Spleen (tissue), 11 donors: ENCODE measurements around the gene DGKG. TPM values are rescaled to one million over a fixed set of nuclear protein-coding genes. Genes with fewer than 3 reads are reported as not detected.

Source experiments
- DNase-seq: peaks from one replicate; pipeline ENCODE4 v3.0.0-alpha.2; 2020
- H3K27ac ChIP-seq, 8 donors: fragments of 200-600 bp; sonication (generic) in 7 of 8; 1 replicate in 4 of 8; 2 replicates in 4 of 8; pipeline versions ENCODE4 v1.5.0 to v1.8.0; 2016 to 2021; ENCODE audit warnings: inconsistent platforms in 4 of 8, mild to moderate bottlenecking in 4 of 8, moderate library complexity in 1 of 8
- H3K27me3 ChIP-seq, 7 donors: fragments of 200-600 bp; sonication (generic) in 6 of 7; replicated peaks in 1 of 7; 1 replicate in 4 of 7; 2 replicates in 3 of 7; pipeline versions ENCODE4 v1.5.0 to v1.8.0; 2016 to 2021; ENCODE audit warnings: inconsistent platforms in 3 of 7, mild to moderate bottlenecking in 1 of 7
- H3K36me3 ChIP-seq, 6 donors: fragments of 200-600 bp; sonication (generic) in 5 of 6; 1 replicate in 4 of 6; 2 replicates in 2 of 6; pipeline versions ENCODE4 v1.5.0 to v1.8.0; 2016 to 2021; ENCODE audit warnings: inconsistent platforms in 2 of 6
- H3K4me1 ChIP-seq, 6 donors: fragments of 200-600 bp; sonication (generic) in 5 of 6; 1 replicate in 3 of 6; 2 replicates in 3 of 6; pipeline versions ENCODE4 v1.5.0 to v1.8.0; 2016 to 2021; ENCODE audit warnings: inconsistent platforms in 3 of 6
- H3K4me3 ChIP-seq, 8 donors: fragments of 200-600 bp; sonication (generic) in 7 of 8; 1 replicate in 4 of 8; 2 replicates in 4 of 8; pipeline versions ENCODE4 v1.5.0 to v1.8.0; 2016 to 2021; ENCODE audit warnings: inconsistent platforms in 4 of 8, mild to moderate bottlenecking in 4 of 8, moderate library complexity in 2 of 8
- H3K9me3 ChIP-seq, 8 donors: fragments of 200-600 bp; sonication (generic) in 7 of 8; 1 replicate in 4 of 8; 2 replicates in 4 of 8; pipeline versions ENCODE4 v1.5.0 to v1.8.0; 2016 to 2021; ENCODE audit warnings: inconsistent platforms in 4 of 8
- POLR2A ChIP-seq, 3 donors: fragments of 450-650 bp; IDR thresholded peaks; one replicate each; pipeline ENCODE4 v1.5.1; 2017; ENCODE audit warnings: antibody characterized with exemption in 3 of 3, mild to moderate bottlenecking in 1 of 3
- POLR2AphosphoS5 ChIP-seq, 3 donors: sonication (generic); formaldehyde crosslinking; IDR thresholded peaks; one replicate each; pipeline ENCODE4 v1.5.1; 2017; ENCODE audit warnings: antibody characterized with exemption in 3 of 3
- WGBS, 5 donors: extraction: QIAGEN DNeasy Blood & Tissue Kit in 3 of 5; methylation state at CpG; one replicate each; pipeline versions ENCODE4 v1.1.5 to v1.1.7; 2013 to 2018; 5-methylcytosine and 5-hydroxymethylcytosine counted together
- intact Hi-C: fragments of 100-400 bp; cut with DNase I; formaldehyde crosslinking; loops from one replicate; pipeline ENCODE4 v1.15.0; 2023; ENCODE audit warnings: low total_unique reads
- polyA plus RNA-seq, 3 donors: library from polyadenylated mRNA; stranded (reverse); fragments of 200-250 nt; gene quantifications; one replicate each; pipeline ENCODE4 v1.2.1, GENCODE V29; 2013
- total RNA-seq, 7 donors: library from RNA; depleted of rRNA in 3 of 7; stranded (reverse); fragments of >200 nt in 3 of 7; fragmentation: NEBNext Ultra II Directional in 4 of 7; extraction: Animal tissue kit (Norgen Biotek cat#: 25700) in 4 of 7; gene quantifications; one replicate each; pipeline versions ENCODE4 v1.1.0 to v1.2.1, GENCODE V29; 2016 to 2021
- TF ChIP-seq, protein P1 (sequence below), 11 experiments: fragments of 200-600 bp in 7 of 11; fragments of 450-650 bp in 4 of 11; sonication (generic) in 4 of 11; IDR thresholded peaks in 8 of 11; conservative IDR thresholded peaks in 3 of 11; 1 replicate in 7 of 11; 2 replicates in 4 of 11; pipeline versions ENCODE4 v1.4.0 to v1.8.0; 2016 to 2021; ENCODE audit warnings: antibody characterized with exemption in 11 of 11, inconsistent platforms in 4 of 11, mild to moderate bottlenecking in 1 of 11
- donor health status: healthy with polysubstance abuse.
- donor health status: DM: no; HTN: no; CAD: no; lungs with moderate emphysema.
- donor health status: DM: no; HTN: no; CAD: no.
- donor health status: Bipolar disorder and iron deficiency.
- donor health status: healthy.
- donor health status: DM: no; HTN: no; CAD: no.
- donor health status: DM: yes; HTN: yes; CAD: no.

Gene DGKG
- total and polyA plus RNA-seq, 10 donors = 0.22 to 7.7 (median 5.4) TPM

- no peaks in the 10 kb centered on the region for H3K27me3 ChIP-seq
- peaks cover 0 to 53% (median 0%) of the 10 kb centered on the region in 6 donors for H3K36me3 ChIP-seq
- peaks cover 0 to 21% (median 10%) of the 10 kb centered on the region in 6 donors for H3K4me1 ChIP-seq
- no peak for DNase-seq
- intact Hi-C loops = no loop called here
- no peaks in the 10 kb centered on the region for H3K9me3 ChIP-seq
- H3K4me3 ChIP-seq = no peak overlapping the region
- H3K27ac ChIP-seq = no peak overlapping the region
- no peak for TF ChIP-seq POLR2A (IDR thresholded peaks at IDR 0.05)
- no peak for TF ChIP-seq POLR2AphosphoS5 (IDR thresholded peaks at IDR 0.05)
- TF ChIP-seq, protein P1, sequence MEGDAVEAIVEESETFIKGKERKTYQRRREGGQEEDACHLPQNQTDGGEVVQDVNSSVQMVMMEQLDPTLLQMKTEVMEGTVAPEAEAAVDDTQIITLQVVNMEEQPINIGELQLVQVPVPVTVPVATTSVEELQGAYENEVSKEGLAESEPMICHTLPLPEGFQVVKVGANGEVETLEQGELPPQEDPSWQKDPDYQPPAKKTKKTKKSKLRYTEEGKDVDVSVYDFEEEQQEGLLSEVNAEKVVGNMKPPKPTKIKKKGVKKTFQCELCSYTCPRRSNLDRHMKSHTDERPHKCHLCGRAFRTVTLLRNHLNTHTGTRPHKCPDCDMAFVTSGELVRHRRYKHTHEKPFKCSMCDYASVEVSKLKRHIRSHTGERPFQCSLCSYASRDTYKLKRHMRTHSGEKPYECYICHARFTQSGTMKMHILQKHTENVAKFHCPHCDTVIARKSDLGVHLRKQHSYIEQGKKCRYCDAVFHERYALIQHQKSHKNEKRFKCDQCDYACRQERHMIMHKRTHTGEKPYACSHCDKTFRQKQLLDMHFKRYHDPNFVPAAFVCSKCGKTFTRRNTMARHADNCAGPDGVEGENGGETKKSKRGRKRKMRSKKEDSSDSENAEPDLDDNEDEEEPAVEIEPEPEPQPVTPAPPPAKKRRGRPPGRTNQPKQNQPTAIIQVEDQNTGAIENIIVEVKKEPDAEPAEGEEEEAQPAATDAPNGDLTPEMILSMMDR (IDR thresholded peaks at IDR 0.05 in 8 of 11, conservative IDR thresholded peaks at IDR 0.05 in 3 of 11) = no peak
- WGBS, 5 donors = 80 to 93% (median 86%) methylated on average over 3 to 4 of the region's 4 CpGs
Measured at GRCh38 chr3:186260726-186261125, 101.3 kb downstream of the DGKG start.

DNA sequence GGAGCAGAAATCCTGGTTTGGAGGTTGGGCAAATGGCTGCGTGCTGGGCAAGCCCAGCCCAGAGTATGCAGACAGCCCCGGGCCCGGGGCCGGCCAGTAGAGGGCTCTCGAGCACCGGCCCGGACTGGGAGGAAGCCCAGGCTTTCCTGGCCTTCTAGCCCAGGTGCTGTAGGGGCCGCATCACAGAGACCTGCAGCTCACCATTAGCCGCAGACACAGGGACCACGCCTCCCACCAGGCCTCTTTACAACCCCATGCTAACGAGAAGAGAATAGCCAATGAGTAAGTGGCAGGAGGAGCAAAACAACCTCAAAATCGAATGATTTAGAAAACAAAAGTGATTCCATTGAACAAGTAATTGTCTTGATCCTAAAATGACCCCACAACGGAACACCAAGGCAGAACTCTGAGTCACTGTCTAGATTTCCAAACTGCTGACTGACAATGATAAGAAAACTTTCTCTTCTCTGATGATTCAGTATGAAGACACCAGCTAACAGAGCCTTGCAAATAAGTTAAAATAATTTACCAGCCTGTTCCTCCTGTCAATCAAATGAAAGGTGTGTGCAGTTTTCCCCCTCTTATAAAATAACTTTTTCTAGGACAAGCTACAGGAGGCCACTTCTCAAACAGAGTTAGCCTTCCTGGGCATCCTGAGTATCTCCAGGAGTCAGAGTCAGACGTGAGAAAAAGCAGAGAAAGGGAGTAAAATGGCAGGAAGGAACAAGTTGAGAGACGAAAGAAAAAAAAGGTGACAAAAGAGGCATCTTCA lies 102.2 kb downstream of the DGKG start:
- Histone ChIP-seq H3K9me3 (no peaks in the 10 kb centered on the region), H3K36me3 (peaks cover 0 to 47% (median 0%) of the 10 kb centered on the region in 6 donors), H3K4me1 (peaks cover 5 to 30% (median 14%) of the 10 kb centered on the region in 6 donors), H3K4me3 (peak overlapping the region in 1 of 8 donors; percentile 17), H3K27me3 (no peaks in the 10 kb centered on the region), H3K27ac (no peak overlapping the region)
- TF ChIP-seq, protein P1 (IDR thresholded peaks at IDR 0.05 in 8 of 11, conservative IDR thresholded peaks at IDR 0.05 in 3 of 11) = peak; percentile 58 to 90 (median 73)
- TF ChIP-seq POLR2AphosphoS5 (IDR thresholded peaks at IDR 0.05) = peak in 1 of 3 donors; percentile 36
- no peak for TF ChIP-seq POLR2A (IDR thresholded peaks at IDR 0.05)
- WGBS, 5 donors = 20 to 22% (median 21%) methylated on average over 15 of the region's 15 CpGs
- intact Hi-C loops = loop anchor here (2.0 kb wide), 1 partner anchor 281 kb away; no protein-coding TSS in a partner anchor
- peak; percentile 93 for DNase-seq

- no peaks in the 10 kb centered on the region for H3K27me3 ChIP-seq
- no peaks in the 10 kb centered on the region for H3K9me3 ChIP-seq
- no peak overlapping the region for H3K4me3 ChIP-seq
- intact Hi-C loops = loop anchor here (2.0 kb wide), 1 partner anchor 282 kb away; no protein-coding TSS in a partner anchor
- no peak overlapping the region for H3K27ac ChIP-seq
- peaks cover 5 to 39% (median 22%) of the 10 kb centered on the region in 6 donors for H3K4me1 ChIP-seq
- peaks cover 0 to 42% (median 0%) of the 10 kb centered on the region in 6 donors for H3K36me3 ChIP-seq
- TF ChIP-seq, protein P1 (IDR thresholded peaks at IDR 0.05 in 8 of 11, conservative IDR thresholded peaks at IDR 0.05 in 3 of 11) = no peak
- TF ChIP-seq POLR2A (IDR thresholded peaks at IDR 0.05) (no peak), POLR2AphosphoS5 (IDR thresholded peaks at IDR 0.05) (no peak)
- no peak for DNase-seq
- WGBS, 5 donors = 69 to 77% (median 71%) methylated on average over 12 of the region's 12 CpGs
Measured at GRCh38 chr3:186258968-186259367, 103.1 kb downstream of the DGKG start.

DNA sequence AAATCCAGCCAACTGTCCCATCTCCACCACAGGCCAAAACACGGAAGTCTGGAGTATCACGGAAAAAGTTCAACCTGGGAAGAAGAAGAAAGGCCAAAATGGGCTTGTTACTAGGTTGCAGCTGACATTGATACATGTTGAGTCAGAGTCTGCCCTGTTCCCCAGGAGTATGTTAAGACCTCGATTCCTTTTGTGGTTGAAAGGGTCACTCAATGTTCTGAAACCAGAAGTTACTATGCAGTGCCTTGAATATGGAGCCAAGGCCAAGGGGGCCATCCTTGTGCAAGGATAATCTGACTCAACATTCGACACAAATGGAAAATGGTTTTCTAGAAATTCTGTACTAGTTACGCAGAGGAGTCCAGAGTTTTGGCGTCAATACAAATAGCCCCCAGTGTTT lies 104.2 kb downstream of the DGKG start:
- Histone ChIP-seq H3K36me3 (peaks cover 0 to 47% (median 0%) of the 10 kb centered on the region in 6 donors), H3K9me3 (no peaks in the 10 kb centered on the region), H3K27ac (no peak overlapping the region), H3K4me3 (no peak overlapping the region), H3K27me3 (no peaks in the 10 kb centered on the region), H3K4me1 (peaks cover 5 to 42% (median 25%) of the 10 kb centered on the region in 6 donors)
- no peak for DNase-seq
- TF ChIP-seq POLR2A (IDR thresholded peaks at IDR 0.05) (no peak), POLR2AphosphoS5 (IDR thresholded peaks at IDR 0.05) (no peak)
- TF ChIP-seq, protein P1 (IDR thresholded peaks at IDR 0.05 in 8 of 11, conservative IDR thresholded peaks at IDR 0.05 in 3 of 11) = no peak
- intact Hi-C loops = loop anchor here (2.0 kb wide), 1 partner anchor 283 kb away; no protein-coding TSS in a partner anchor
- 71 to 81% (median 76%) methylated on average over 6 of the region's 6 CpGs for WGBS, 5 donors
